GM18517 (cell line): ENCODE measurements around the gene ZSCAN25.
"Not testable (repeated sequence)": the region's sequence is repeated elsewhere in the genome, so short reads cannot be mapped to it uniquely, and the experiment has no call there.

Experiments used
- ATAC-seq: cut with Tn5 transposase; IDR thresholded peaks from one replicate; pipeline ENCODE4 v1.9.1; 2021; ENCODE audit warnings: mild to moderate bottlenecking, moderate library complexity; ENCODE audit not compliant: unreplicated experiment

Gene ZSCAN25

GRCh38 chr7:99617192-99617781 is 541 bp downstream of the ZSCAN25 start:
- ATAC-seq, result no peak

GRCh38 chr7:99618726-99619125 is 2.0 kb downstream of the ZSCAN25 start:
- no peak for ATAC-seq

GRCh38 chr7:99619571-99620130 is 2.9 kb downstream of the ZSCAN25 start:
- ATAC-seq, result no peak

- ATAC-seq, result no peak
Measured at GRCh38 chr7:99621271-99621670, 4.5 kb downstream of the ZSCAN25 start.

- no peak for ATAC-seq
Measured at GRCh38 chr7:99622596-99622995, 5.8 kb downstream of the ZSCAN25 start.

- ATAC-seq, result no peak
Measured at GRCh38 chr7:99623091-99623693, 6.4 kb downstream of the ZSCAN25 start.

GRCh38 chr7:99623702-99624447 is 7.1 kb downstream of the ZSCAN25 start:
- ATAC-seq, result no peak

- ATAC-seq, result no peak
Measured at GRCh38 chr7:99624484-99624883, 7.7 kb downstream of the ZSCAN25 start.

GRCh38 chr7:99625321-99625720 is 8.6 kb downstream of the ZSCAN25 start:
- ATAC-seq, result no peak

GRCh38 chr7:99625961-99626360 is 9.2 kb downstream of the ZSCAN25 start:
- no peak for ATAC-seq

GRCh38 chr7:99626661-99627060 is 9.9 kb downstream of the ZSCAN25 start:
- no peak for ATAC-seq

- ATAC-seq, result no peak
Measured at GRCh38 chr7:99627513-99627912, 10.8 kb downstream of the ZSCAN25 start.

GRCh38 chr7:99628471-99629465 is 12.0 kb downstream of the ZSCAN25 start:
- no peak for ATAC-seq

GRCh38 chr7:99629643-99630042 is 12.9 kb downstream of the ZSCAN25 start:
- no peak for ATAC-seq

- no peak for ATAC-seq
Measured at GRCh38 chr7:99631295-99632109, 14.8 kb downstream of the ZSCAN25 start.

- not testable (repeated sequence) for ATAC-seq
Measured at GRCh38 chr7:99637414-99637813, 20.7 kb downstream of the ZSCAN25 start.

GRCh38 chr7:99638731-99639130 is 22.0 kb downstream of the ZSCAN25 start:
- no peak for ATAC-seq

- no peak for ATAC-seq
Measured at GRCh38 chr7:99639267-99639666, 22.5 kb downstream of the ZSCAN25 start.

- ATAC-seq, result no peak
Measured at GRCh38 chr7:99642027-99642426, 25.3 kb downstream of the ZSCAN25 start.

GRCh38 chr7:99643464-99643863 is 26.7 kb downstream of the ZSCAN25 start:
- ATAC-seq, result no peak
